HG03439 (cell line): ENCODE measurements around the gene RAP2C.

Experiments
- ATAC-seq: cut with Tn5 transposase; IDR thresholded peaks from one replicate; pipeline ENCODE4 v1.9.1; 2021; ENCODE audit warnings: mild to moderate bottlenecking, moderate library complexity; ENCODE audit not compliant: unreplicated experiment

RAP2C gene

DNA sequence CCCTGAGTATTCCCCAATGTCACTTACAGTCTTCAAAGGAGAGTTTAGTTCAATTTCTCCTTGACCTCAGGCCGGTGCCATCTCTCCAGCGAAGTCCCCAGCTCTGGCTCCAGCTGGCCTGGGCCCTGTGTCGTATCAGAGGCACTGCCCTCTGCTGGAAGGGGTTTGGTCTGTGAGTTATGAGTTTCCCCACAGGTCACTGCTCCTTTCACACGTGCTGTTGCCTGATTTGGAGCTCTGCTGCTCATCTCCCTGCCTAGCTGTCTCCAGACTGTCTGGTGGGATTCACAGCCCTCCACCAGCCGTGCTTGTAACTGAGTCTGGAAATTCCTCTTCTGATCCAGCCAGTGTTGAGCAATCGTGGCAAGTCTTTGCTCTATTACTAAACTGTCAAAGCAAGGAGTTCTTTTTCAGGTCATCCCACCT is at the start of gene RAP2C:
Gene RAP2C (minus strand): TSS at position 105 of the 426 bp plus-strand sequence. CDS start 2,179 bp downstream, outside the sequence.
- peak; percentile 64 for ATAC-seq

GRCh38 chrX:132267392-132267791 is 48.1 kb upstream of the RAP2C start:
- no peak for ATAC-seq

- no peak for ATAC-seq
Measured at GRCh38 chrX:132266583-132267355, 47.5 kb upstream of the RAP2C start.

DNA sequence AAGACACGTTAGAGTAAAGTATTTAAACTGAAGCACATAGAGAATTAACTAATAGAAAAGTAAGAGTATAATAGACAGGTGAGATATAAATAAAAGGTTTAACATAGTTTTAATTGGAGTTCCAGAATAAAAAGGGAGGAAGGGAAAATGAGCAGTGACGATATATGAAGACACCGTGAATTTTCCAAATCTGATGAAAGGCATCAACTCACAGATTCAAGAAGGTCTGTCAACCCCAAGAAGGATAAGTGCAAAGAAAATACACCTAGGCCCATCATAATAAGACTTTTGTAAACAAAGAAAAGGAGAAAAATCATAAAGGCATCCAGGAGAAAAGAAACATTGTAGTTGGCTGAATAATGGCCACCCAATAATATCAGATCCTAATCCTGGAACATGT is 43.9 kb upstream of the RAP2C start:
- no peak for ATAC-seq

- ATAC-seq: no peak
Measured at GRCh38 chrX:132258509-132258908, 39.3 kb upstream of the RAP2C start.

- ATAC-seq: no peak
Measured at GRCh38 chrX:132257116-132257515, 37.9 kb upstream of the RAP2C start.

DNA sequence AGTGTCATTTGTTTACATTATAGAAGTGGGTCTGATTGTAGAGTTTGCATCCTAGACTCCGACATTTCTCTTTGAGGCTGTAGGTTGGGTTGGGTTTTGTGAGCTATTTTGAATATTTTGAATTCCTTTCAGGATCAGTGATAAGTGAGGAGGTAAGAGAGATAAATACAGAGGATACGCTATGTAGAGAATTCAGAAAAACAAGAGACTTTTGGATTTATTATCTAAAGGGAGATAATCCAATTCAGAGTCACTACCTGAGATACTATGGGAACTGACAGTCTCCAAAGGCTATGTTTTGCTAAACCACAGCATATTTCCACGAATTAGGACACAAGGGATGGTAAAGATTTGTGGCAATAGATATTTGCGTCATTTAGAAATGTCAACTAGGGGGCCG is 16.9 kb upstream of the RAP2C start:
- ATAC-seq: no peak

GRCh38 chrX:132235488-132235887 is 16.2 kb upstream of the RAP2C start:
- ATAC-seq: no peak

DNA sequence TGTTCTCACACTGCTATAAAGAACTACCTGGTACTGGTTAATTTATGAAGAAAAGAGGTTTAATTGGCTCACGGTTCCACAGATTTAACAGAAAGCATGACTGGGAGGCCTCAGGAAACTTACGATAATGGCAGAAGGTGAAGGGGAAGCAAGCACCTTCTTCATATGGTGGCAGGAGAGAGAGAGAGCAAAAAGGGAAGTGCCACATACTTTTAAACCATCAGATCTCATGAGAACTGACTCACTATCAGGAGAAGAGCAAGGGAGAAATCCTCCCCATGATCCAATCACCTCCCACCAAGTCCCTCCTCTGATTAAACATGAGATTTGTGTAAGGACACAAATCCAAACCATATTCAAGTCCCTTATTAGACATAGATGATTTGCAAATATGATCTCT is 12.3 kb upstream of the RAP2C start:
- ATAC-seq: no peak

GRCh38 chrX:132227383-132228112 is 8.3 kb upstream of the RAP2C start:
- no peak for ATAC-seq

DNA sequence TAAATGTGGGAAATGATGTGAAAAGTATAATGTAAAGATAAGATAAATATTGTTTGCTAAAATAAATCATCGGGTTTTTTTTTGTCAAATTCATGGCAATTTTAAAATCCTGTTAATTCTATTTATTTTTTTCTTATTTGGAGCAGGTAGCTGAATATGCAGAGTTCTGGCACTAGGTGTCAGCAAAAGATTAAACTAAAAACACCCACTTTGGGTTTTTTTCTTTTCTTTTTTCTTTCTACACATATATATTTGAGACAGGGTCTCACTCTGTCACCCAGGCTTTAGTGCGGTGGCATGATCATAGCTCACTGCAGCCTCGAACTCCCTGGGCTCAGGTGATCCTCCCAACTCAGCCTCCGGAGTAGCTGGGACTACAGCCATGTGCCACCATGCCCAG is 6.9 kb upstream of the RAP2C start:
- no peak for ATAC-seq

GRCh38 chrX:132218100-132218812 is 991 bp downstream of the RAP2C start:
- ATAC-seq: peak; percentile 54

DNA sequence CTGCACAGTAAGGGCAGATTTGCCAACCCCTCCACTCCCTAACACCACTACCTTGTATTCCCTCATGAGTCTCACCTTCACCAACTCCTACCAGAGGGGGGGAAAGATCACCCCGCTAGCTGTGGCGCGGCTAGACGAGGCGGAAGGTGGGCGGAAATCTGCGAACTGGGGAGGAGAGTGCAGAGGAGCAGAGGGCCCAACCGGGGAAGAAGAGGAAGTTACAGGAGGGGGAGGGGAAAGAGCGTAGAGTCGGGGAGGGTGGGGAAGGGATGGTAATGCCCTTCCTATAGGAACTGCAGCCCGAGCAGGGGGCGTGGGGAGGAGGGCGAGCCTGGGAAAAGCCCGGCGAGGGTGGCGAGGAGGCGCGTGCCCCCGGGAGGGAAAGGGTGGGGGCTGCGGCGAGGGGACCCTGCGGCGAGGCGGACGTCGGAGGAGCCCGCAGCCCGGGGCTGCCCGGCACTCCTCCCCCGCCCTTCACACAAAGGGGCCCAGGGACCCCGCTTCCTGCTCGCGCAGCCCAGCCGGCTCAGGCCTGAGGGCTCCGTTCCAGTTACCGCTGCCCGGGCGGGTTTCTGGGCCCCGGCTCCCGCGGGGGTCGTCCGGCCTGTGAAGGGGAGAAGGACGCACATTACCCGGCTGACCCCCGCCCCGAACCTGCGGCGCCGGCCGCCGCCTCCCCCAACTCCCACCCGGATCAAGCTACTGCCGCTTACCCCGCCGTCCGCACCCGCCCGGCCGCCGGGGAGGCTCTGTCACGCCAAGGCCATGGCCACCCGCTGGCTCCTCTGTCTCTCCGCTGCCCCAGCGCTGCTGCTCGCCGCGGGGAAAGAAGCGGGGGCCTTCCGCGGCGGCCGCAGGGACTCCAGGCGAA is 1.8 kb downstream of the RAP2C start:
- peak; percentile 70 for ATAC-seq

- ATAC-seq: peak; percentile 20
Measured at GRCh38 chrX:132216806-132217202, 2.4 kb downstream of the RAP2C start.

DNA sequence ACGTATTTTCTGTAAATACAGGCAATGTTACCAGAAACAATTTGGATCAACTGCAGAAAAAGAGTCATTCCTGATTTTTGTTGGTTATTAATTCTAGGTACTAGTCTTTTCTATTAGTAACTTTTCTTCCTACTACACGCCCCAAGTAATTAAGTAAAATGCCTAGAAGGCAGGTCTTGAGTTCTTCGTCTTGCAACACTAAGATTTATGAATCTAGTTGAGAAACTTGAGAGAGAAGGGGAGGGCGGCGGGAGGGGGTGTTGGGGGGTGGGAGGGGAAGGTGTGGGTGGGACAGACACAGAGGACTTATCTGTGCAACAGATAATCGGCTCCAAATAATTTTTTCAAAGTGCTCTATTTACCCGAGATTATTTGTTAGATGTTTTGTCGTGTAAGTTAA is 3.0 kb downstream of the RAP2C start:
- no peak for ATAC-seq

DNA sequence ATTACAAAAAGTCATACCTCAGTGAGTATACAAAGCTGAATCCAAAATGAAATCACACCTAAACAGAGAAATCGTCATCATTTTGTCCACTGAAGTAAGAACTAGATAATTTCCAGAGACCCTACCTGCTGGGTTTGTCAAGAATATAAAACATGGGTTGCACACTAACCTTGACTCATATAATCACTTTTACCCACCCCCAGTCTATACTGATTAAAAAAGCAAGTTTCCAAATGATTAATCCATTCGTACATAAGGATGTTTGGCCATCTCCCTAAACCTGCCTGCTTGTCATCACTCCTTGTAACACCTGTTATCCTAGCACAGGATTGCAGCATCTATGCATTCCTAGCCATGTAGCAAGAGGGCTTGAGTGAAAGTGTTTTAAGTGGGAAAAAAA is 4.7 kb downstream of the RAP2C start:
- no peak for ATAC-seq

GRCh38 chrX:132209527-132209926 is 9.7 kb downstream of the RAP2C start:
- no peak for ATAC-seq

DNA sequence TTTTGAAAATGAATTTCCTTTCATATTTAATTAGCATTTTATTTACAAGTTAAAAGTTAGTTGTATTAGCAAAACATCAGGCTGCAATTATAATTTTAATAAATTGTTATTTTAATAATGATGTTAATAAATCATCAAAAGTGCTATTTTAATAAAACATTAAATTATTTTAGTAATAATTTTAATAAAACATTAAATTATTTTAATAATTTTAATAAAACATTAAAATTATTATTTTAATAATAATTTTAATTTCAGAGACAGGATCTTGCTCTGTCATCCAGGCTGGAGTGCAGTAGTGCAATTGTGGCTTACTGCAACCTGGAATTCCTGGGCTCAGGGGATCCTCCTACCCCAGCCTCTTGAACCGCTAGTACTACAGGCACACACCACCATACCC is 10.8 kb downstream of the RAP2C start:
- ATAC-seq: no peak

GRCh38 chrX:132207996-132208395 is 11.3 kb downstream of the RAP2C start:
- no peak for ATAC-seq

- ATAC-seq: no peak
Measured at GRCh38 chrX:132206259-132206658, 13.0 kb downstream of the RAP2C start.

DNA sequence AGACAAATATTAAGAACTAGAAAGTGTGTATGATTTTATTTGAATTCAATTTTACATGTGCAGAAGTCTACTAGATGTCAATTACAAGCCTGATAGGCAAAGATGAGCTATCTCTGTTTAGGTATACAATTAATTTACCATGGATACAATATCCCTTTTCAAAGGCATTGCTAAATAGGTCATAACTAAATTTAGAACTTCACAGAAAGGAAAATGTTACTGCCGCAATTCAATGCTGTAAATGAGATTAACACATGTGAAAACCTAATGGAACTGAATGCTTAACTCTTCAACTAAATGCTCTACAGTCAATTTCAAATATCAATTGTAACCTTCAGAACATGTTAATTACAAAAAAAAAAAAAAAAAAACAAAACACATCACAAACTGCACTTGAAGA is 14.6 kb downstream of the RAP2C start:
- ATAC-seq: no peak
